CD4-positive, alpha-beta T cell treated with Interleukin-4 for 4 hours (primary cell): Measurements from ENCODE around the gene MAP1A.
A peak's percentile ranks its signal among the peaks of the same experiment; 100 is the strongest.

ENCODE experiments used
- DNase-seq: peaks from one replicate; pipeline ENCODE4 v3.0.0-alpha.2; 2020

Gene MAP1A

DNA sequence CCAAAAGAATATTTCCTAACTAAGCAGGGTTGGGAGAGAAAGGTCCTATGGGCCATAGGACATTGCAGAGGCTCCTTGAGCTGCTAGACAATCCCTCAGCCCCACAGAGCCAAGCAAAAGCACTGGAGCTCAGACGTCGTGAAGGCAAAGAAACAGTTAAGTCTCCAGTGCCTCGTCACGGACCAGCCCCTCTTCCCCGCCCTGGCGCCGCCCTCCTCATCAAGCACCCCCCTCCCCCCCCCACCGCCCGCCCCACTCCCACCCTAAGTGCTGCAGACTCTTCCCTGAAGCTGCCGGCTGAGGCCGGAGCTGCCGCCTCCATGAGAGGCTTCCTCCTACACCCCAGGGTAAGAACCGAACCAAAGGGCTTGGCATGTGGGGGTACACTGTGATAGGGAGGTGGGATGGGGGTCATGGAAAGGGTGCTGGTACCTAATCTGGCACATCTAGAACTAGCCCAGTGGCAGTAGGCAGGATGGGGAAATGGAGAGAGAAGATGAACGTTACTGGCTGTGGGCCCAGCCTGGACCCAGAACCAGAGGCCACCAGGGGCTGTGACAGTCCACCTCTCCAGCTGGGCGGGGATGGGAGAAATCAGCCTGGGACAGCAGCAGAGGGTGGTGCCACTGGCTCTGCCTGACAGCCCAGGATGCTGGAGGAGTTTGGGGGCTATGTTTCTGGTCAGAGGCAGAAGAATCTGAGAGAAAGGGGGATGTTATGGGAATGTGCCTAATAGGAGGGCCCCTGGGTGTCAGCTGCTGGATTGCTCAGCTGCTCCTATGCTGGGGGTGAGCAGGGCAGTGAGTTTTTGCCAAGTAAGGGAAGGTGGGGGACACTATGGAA, at the start of gene MAP1A:
Gene MAP1A (plus strand): TSS at position 255 of the 843 bp plus-strand sequence. CDS start 3,866 bp downstream, outside the sequence.
- DNase-seq = no peak

GRCh38 chr15:43469867-43470266, 47.5 kb upstream of the MAP1A start:
- DNase-seq = no peak

DNA sequence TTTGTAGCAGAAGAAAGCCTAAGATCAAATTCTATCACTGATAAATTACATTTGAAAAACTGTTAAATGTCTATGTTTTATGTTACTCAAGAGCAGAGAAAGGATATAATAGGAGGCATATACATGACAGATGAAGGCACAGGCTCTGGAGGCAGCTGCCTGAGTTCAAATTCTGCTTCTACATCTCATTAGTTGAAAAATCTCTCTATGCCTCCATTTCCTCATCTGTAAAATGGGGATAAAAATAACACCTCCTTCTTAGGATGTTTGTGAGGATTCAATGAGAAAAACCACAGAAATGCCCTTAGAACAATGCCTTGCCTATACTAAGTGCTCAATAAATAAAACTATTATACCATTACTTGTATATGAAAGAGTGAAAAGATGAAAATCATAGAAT, 45.4 kb upstream of the MAP1A start:
- no peak for DNase-seq

DNA sequence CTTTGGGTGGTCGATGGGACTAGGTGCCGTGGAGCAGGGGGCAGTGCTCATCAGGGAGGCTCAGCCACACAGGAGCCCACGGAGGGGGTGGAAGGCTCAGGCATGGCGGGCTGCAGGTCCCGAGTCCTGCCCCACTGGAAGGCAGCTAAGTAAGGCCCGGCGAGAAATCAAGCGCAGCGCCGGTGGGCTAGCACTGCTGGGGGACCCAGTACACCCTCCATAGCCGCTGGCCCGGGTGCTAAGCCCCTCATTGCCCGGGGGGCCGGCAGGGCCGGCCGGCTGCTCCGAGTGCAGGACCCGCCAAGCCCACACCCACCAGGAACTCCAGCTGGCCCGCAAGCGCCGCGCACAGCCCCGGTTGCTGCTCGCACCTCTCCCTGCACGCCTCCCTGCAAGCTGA, 43.5 kb upstream of the MAP1A start:
- no peak for DNase-seq

DNA sequence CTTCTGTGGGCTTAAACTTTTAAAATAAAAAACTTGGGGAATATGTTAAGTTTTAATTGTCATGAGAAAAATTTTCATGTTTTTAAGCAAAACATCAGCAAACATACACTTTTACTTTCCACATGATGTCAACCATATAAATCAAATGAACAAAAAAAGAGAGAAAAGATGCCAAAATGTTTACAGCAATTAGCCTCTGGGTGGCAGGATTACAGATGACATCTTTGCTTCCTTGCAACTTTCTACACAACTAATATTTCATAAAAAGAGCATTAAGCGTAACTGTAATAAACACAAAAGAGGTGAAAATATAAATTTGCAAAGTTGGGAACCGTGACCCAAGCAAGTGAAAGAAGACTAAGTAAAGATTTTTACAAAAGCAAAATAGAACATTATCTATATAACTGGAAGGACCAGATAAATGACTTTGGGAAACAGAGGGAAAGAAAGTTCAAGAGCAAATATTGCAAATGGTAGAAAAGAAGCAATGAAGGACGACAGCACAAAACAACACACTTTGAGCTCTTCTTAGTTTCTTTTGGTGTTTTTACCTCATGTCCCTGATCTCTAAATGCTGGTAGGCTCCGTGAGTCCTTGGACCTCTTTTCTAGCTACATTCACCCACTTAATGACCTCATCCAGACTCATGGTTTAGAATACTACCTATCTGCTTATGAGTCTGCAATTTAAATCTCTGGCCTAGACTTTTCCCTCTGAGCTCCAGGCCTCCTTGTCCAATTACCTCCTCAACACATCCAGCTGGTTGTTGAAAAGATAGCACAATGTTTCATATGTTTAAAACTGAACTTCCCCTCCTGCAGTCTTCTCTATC, 33.9 kb upstream of the MAP1A start:
- DNase-seq = peak; percentile 22

- no peak for DNase-seq
Observed at GRCh38 chr15:43484455-43484854, 33.0 kb upstream of the MAP1A start.

DNA sequence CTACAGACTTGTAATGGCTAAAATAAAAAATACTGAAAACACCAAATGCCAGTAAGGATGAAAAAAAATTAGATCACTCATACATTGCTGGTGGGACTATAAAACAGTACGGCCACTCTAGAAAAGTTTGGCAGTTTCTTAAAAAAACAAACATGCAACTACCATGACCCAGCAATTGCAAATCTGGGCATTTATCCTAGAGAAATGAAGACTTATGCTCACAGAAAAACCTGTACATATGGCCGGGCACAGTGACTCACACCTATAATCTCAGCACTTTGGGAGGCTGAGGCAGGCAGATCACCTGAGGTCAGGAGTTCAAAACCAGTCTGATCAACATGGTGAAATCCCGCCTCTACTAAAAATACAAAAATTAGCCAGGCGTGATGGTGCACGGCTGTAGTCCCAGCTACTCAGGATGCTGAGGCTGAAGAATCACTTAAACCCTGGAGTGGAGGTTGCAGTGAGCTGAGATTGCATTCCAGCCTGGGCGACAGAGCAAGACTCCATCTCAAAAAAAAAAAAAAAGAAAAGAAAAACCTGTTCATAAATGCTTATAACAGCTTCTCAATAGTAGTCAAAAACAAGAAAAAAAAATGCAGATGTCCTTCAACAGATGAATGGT, 30.0 kb upstream of the MAP1A start:
- DNase-seq = no peak

DNA sequence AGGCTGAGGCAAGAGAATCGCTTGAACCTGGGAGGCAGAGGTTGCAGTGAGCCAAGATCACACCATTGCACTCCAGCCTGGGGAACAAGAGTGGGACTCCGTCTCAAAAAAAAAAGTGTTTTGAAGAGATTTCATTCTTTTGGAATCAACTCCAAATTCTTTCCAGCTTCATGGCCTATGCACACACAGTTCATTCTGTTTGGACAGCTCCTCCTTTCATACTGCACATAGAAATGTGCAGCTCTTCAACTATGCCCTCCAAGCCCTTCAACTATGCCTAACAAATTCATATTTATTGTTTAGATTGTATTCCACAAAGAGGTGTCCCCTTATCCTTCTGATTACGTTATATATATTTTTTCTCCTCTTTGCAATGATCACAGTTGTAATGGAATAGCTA, 28.6 kb upstream of the MAP1A start:
- no peak for DNase-seq

- peak; percentile 3 for DNase-seq
Observed at GRCh38 chr15:43489191-43489590, 28.2 kb upstream of the MAP1A start.

DNA sequence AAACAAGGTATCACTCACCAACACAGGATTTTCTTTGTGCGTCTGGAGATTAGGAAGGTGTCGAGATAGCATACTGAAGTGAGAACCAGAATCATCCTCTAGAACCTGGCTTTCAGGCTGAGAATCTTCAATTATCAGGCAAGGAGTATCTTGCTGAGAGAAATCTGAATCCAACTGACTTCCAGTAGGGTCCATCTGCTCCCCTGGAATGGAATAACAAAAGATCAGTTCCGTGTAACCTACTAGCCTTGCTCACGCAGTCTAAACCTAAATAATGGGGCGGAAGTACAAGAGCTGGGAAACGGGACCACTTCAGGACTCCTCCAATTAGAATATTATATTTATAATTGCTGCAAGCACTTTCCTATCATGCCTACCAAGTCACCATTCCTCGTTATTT, 25.1 kb upstream of the MAP1A start:
- DNase-seq = no peak

DNA sequence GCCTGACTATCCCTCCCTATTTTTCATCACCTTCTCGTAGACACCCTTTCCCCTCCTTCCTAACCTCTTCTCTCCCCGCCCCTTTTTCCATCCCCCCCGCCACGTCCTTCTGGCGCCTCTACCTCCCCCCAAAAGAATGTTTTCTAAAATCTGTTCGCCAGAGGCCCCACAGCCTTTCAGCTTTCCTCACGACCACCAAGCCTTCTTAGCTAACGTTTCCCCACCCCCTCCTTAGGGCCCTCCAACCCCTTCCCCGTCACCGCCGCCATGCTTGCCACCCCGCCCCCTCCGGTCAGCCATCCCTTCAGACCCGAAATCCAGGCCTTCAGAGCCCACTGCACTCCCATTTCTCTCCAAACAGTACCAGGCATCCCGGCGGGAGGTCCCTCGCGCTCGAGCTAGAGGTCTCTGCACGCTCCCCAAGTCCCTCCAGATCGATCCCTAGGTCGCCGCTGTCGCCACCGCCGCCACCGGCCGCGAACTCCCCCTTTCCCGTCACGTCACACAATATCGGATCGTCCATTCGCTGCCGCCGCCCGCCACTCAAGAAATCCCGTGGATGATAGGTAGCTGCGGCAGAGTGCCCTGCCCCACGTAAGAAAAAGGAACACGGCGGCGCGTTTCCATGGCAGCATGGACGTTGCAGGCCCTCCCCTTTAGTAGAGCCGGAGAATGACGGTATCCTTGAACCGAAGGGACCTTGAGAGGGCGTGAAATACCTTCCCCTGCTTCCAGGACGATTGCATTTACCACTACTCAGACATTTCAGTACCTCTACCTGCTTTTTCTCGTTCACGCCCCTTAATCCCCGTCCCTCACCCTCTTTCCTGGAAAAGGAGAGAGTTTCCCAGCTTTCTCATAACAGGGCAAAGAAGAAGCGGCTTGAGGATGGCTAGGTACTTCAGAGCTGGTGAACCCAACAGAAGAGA, 24.5 kb upstream of the MAP1A start, which contains the start of gene TP53BP1:
Gene TP53BP1 (minus strand): TSS at position 484 of the 929 bp plus-strand sequence. CDS start 113 bp downstream, at position 371.
- peak; percentile 94 for DNase-seq

DNA sequence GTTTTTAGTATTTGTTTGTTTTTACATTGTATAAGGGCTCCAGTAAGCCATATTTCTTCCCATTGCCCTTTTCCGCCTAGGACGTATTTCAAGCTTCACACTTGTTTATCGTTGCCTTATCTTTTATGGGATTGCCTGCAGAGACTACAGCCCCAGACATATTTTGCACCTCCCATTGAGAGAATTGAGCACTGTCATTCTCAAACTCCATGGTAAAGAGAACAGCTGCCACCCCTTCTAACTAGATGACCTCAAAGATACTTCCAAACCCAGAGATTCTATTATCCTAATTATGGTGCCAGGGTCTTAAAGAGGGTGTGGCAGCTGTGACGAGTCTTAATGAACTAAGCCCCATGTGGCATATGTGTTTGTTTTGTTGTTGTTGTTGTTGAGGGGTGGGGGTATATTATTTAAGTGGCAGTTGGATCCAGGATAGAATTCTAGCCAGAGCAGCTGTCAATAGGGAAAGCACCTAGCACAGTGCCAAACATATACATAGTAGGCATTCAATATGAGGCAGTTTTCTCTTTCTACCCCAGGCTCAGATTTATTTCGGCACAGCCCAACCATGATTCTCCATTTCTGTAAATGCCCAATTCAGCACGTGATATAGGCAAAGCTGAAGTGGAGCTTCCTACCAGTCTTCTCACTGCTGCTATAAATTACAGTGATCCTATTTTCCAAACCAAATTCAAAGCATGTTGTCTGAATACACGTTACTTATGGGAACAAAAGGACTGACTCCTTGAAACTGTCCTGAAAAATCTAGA, 23.5 kb upstream of the MAP1A start:
- no peak for DNase-seq

DNA sequence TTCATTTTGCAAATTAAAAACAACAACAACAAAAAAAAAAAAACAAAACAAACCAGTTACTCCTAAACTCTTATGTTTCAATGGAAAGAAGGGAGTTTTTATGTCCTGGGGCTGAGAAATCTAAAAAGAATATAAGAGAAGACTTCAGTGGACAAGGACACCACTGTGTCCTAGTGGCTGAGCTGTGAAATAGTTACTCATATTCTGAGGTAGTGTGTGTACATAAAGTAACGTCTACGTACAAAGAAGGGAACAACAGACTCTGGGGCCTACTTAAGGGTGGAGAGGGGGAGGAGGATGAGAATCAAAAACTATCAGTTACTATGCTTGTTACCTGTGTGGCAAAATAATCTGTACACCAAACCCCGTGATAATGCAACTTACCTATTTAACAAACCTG, 18.4 kb upstream of the MAP1A start:
- no peak for DNase-seq

GRCh38 chr15:43499635-43500034, 17.8 kb upstream of the MAP1A start:
- DNase-seq = no peak

GRCh38 chr15:43505738-43506137, 11.7 kb upstream of the MAP1A start:
- DNase-seq = no peak

- DNase-seq = no peak
Observed at GRCh38 chr15:43508421-43508820, 9.0 kb upstream of the MAP1A start.

DNA sequence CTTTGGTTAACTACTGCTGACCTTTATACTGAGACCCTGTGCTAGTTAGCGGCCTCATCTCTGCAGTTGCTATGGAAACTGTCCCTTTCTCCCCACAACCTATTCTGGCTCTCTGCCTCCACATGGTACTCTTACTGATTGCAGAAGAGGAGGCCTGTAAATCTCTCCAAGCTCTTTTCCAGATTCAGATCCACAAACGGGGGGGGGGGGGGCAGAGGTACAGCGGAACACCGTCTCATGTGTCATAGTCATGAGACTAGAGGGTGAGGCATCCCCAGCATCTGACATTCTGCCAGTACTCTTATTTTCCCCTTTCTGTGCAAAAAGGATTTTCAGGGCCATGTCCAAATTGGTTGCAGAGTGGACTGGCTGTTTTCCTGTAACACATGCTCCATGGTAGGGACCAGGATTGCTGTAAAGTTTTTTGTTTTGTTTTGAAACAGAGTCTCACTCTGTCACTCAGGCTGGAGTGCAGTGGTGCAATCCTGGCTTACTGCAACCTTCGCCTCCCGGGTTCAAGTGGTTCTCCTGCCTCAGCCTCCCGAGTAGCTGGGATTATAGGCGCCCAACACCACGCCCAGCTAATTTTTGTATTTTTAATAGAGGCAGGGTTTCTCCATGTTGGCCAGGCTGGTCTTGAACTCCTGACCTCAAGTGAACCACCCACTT, 8.3 kb upstream of the MAP1A start:
- no peak for DNase-seq

DNA sequence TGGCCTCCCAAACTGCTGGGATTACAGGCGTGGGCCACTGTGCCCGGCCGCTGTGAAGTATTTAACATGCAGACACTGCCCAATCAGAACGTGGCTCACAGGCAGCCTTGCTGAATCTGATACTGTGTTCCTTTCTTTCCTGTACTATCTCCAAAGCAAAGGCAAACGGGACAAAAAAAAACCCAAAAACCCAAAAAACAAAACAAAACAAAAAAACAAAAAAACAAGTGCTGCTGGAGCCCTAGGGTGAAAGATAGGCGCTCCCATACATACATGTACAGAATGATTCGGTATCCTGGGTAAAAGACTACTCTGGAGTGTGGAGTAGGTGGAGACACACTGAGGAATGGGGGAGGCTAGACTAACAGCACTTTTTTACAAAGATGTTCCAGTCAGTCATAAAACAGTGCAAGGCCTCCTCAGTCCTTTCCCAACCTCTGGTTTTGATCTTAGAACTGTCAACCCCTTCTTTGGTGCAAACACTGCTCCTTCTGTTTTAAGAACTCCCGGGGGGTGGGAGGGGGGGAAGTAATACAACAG, 7.7 kb upstream of the MAP1A start:
- no peak for DNase-seq

- DNase-seq = peak; percentile 99
Observed at GRCh38 chr15:43510200-43511011, 7.0 kb upstream of the MAP1A start.
